Measurements from ENCODE around the gene ANKRD11.

DNA sequence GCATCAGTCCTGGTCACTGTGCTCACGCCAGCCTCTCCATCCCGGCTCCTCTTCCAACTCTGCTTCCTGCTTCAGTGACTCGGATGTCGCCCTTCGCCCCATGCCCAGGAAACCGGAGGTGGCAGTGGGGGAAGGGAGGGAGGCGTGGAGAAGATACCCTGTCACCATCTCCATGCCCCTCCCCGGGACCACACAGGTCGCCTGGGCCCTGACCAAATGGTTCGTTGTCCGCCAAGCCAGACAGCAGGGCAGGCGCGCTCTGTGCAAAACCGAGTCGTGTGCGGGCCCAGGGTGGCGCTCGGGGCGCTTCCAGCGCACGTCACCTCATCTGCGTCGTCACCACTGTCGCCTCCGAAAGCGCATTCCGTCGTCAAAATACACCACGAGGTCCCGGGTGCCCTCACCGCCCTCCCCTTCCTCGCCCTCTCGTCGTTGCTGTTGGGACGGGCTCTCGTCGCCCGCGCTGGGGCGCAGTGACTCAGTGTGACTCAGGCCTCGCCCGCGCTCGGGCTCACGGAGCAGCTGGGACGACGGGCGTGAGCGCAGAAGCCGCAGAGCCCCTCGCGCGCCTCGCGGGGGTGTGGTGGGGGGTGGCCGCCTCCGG lies 233.6 kb downstream of the ANKRD11 start:
- TF ChIP-seq, protein P1, sequence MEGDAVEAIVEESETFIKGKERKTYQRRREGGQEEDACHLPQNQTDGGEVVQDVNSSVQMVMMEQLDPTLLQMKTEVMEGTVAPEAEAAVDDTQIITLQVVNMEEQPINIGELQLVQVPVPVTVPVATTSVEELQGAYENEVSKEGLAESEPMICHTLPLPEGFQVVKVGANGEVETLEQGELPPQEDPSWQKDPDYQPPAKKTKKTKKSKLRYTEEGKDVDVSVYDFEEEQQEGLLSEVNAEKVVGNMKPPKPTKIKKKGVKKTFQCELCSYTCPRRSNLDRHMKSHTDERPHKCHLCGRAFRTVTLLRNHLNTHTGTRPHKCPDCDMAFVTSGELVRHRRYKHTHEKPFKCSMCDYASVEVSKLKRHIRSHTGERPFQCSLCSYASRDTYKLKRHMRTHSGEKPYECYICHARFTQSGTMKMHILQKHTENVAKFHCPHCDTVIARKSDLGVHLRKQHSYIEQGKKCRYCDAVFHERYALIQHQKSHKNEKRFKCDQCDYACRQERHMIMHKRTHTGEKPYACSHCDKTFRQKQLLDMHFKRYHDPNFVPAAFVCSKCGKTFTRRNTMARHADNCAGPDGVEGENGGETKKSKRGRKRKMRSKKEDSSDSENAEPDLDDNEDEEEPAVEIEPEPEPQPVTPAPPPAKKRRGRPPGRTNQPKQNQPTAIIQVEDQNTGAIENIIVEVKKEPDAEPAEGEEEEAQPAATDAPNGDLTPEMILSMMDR (IDR thresholded peaks at IDR 0.05): no peak
- no peak for TF ChIP-seq ZFX (IDR thresholded peaks at IDR 0.05; ENCODE audit: borderline replicate concordance)

Data from 22Rv1 (cell line).